ENCODE measurements around the gene FAM171A1.

FAM171A1 gene

DNA sequence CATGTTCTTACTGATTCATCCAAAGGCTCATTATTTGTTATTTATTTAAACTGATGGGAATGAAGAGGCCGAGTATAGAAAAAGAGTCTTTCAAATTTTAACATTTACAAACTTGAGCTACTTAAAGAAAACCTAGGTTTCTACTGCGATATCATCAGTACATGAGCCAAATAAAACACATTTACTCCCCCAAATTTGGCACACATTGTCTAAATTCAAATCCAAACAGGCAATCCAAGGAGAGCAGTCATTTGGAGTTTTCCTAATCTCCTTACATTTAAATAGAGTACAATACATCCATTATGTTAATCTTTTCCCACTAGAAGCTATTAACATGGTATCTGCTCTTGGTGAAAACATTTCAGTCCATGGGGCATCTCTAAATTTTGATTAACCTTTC, 204.8 kb downstream of the FAM171A1 start:
- no peaks in the 10 kb centered on the region for H3F3A ChIP-seq (ENCODE audit: insufficient read depth, low read length)
- no peak overlapping the region for H2AFZ ChIP-seq (ENCODE audit: low read length)
- H3K27me3 ChIP-seq (ENCODE audit: insufficient read depth, low read length) = no peaks in the 10 kb centered on the region
- no peaks in the 10 kb centered on the region for H3K79me2 ChIP-seq (ENCODE audit: insufficient read depth, low read length)
- no peaks in the 10 kb centered on the region for H4K20me1 ChIP-seq (ENCODE audit: insufficient read depth, low read length)
- H3K9me3 ChIP-seq (ENCODE audit: low read length) = no peaks in the 10 kb centered on the region
- peaks cover 22% of the 10 kb centered on the region for H3K4me1 ChIP-seq (ENCODE audit: insufficient read depth, low read length, severe bottlenecking)
- H3K9ac ChIP-seq (ENCODE audit: low read length) = no peak overlapping the region
- TF ChIP-seq EZH2 (IDR thresholded peaks at IDR 0.05; ENCODE audit: borderline replicate concordance, low read length) = no peak
- TF ChIP-seq, protein P1, sequence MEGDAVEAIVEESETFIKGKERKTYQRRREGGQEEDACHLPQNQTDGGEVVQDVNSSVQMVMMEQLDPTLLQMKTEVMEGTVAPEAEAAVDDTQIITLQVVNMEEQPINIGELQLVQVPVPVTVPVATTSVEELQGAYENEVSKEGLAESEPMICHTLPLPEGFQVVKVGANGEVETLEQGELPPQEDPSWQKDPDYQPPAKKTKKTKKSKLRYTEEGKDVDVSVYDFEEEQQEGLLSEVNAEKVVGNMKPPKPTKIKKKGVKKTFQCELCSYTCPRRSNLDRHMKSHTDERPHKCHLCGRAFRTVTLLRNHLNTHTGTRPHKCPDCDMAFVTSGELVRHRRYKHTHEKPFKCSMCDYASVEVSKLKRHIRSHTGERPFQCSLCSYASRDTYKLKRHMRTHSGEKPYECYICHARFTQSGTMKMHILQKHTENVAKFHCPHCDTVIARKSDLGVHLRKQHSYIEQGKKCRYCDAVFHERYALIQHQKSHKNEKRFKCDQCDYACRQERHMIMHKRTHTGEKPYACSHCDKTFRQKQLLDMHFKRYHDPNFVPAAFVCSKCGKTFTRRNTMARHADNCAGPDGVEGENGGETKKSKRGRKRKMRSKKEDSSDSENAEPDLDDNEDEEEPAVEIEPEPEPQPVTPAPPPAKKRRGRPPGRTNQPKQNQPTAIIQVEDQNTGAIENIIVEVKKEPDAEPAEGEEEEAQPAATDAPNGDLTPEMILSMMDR (IDR thresholded peaks at IDR 0.05; ENCODE audit: low read length) = no peak
- no peak overlapping the region for H3K4me3 ChIP-seq (ENCODE audit: low read depth, low read length, poor library complexity, severe bottlenecking)
- no peaks in the 10 kb centered on the region for H3K36me3 ChIP-seq (ENCODE audit: insufficient read depth, low read length)
- no peaks in the 10 kb centered on the region for H3K9me2 ChIP-seq (ENCODE audit: low read depth, low read length)
- H3K27ac ChIP-seq (ENCODE audit: low read depth, low read length, poor library complexity, severe bottlenecking) = no peak overlapping the region
- H3K4me2 ChIP-seq (ENCODE audit: low read length) = no peak overlapping the region

DNA sequence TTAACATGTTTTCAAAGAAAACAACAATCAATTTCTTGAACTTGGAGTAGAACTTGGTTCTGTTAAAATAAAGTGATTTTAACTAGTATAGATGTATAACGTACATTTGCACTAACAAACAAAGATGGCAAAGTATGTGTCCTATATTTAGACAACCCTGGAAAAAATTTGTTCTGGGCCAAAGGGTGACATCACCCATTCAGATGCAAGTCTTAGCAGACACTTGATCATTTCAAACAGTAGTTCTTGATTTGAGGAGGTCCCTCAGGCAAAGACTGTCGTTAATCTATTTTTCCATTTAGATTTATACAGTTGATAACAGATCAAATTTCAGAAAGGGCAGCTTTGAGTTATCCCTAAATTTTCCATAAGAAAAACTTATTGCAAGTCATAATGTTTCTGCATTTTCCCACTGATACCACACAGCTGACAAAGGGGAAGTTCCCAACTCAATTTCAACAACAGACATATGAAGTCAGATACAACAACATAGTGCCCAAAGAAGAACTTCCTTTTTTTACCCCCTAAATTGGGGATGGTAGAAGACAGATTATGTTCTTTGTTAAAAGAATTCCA, 207.7 kb downstream of the FAM171A1 start:
- Histone ChIP-seq H3K9ac (ENCODE audit: low read length) (no peak overlapping the region), H3K4me1 (ENCODE audit: insufficient read depth, low read length, severe bottlenecking) (peaks cover 7% of the 10 kb centered on the region), H3K4me2 (ENCODE audit: low read length) (no peak overlapping the region), H3K79me2 (ENCODE audit: insufficient read depth, low read length) (no peaks in the 10 kb centered on the region), H3F3A (ENCODE audit: insufficient read depth, low read length) (no peaks in the 10 kb centered on the region), H3K27me3 (ENCODE audit: insufficient read depth, low read length) (no peaks in the 10 kb centered on the region), H3K9me2 (ENCODE audit: low read depth, low read length) (no peaks in the 10 kb centered on the region), H3K36me3 (ENCODE audit: insufficient read depth, low read length) (no peaks in the 10 kb centered on the region), H3K27ac (ENCODE audit: low read depth, low read length, poor library complexity, severe bottlenecking) (no peak overlapping the region), H3K9me3 (ENCODE audit: low read length) (no peaks in the 10 kb centered on the region), H3K4me3 (ENCODE audit: low read depth, low read length, poor library complexity, severe bottlenecking) (no peak overlapping the region), H4K20me1 (ENCODE audit: insufficient read depth, low read length) (no peaks in the 10 kb centered on the region), H2AFZ (ENCODE audit: low read length) (no peak overlapping the region)
- TF ChIP-seq EZH2 (IDR thresholded peaks at IDR 0.05; ENCODE audit: borderline replicate concordance, low read length) = no peak
- TF ChIP-seq, protein P1 (IDR thresholded peaks at IDR 0.05; ENCODE audit: low read length) = no peak

Data from OCI-LY1 (cell line).